ENCODE data around the gene AK9.

Gene AK9

GRCh38 chr6:109503327-109504224, 187.4 kb downstream of the AK9 start:
- Histone ChIP-seq H3K4me1 (ENCODE audit: insufficient read depth, low read length, severe bottlenecking) (no peaks in the 10 kb centered on the region), H3K4me3 (ENCODE audit: low read depth, low read length, poor library complexity, severe bottlenecking) (no peak overlapping the region), H4K20me1 (ENCODE audit: insufficient read depth, low read length) (no peaks in the 10 kb centered on the region), H3K36me3 (ENCODE audit: insufficient read depth, low read length) (no peaks in the 10 kb centered on the region), H2AFZ (ENCODE audit: low read length) (no peak overlapping the region), H3K9ac (ENCODE audit: low read length) (no peak overlapping the region), H3K4me2 (ENCODE audit: low read length) (no peak overlapping the region), H3K27ac (ENCODE audit: low read depth, low read length, poor library complexity, severe bottlenecking) (no peak overlapping the region), H3K27me3 (ENCODE audit: insufficient read depth, low read length) (no peaks in the 10 kb centered on the region), H3K9me3 (ENCODE audit: low read length) (no peaks in the 10 kb centered on the region), H3K79me2 (ENCODE audit: insufficient read depth, low read length) (no peaks in the 10 kb centered on the region), H3K9me2 (ENCODE audit: low read depth, low read length) (no peaks in the 10 kb centered on the region), H3F3A (ENCODE audit: insufficient read depth, low read length) (no peaks in the 10 kb centered on the region)
- TF ChIP-seq, protein P1, sequence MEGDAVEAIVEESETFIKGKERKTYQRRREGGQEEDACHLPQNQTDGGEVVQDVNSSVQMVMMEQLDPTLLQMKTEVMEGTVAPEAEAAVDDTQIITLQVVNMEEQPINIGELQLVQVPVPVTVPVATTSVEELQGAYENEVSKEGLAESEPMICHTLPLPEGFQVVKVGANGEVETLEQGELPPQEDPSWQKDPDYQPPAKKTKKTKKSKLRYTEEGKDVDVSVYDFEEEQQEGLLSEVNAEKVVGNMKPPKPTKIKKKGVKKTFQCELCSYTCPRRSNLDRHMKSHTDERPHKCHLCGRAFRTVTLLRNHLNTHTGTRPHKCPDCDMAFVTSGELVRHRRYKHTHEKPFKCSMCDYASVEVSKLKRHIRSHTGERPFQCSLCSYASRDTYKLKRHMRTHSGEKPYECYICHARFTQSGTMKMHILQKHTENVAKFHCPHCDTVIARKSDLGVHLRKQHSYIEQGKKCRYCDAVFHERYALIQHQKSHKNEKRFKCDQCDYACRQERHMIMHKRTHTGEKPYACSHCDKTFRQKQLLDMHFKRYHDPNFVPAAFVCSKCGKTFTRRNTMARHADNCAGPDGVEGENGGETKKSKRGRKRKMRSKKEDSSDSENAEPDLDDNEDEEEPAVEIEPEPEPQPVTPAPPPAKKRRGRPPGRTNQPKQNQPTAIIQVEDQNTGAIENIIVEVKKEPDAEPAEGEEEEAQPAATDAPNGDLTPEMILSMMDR (IDR thresholded peaks at IDR 0.05; ENCODE audit: low read length), result no peak
- TF ChIP-seq EZH2 (IDR thresholded peaks at IDR 0.05; ENCODE audit: borderline replicate concordance, low read length), result no peak

GRCh38 chr6:109498936-109499335, 192.1 kb downstream of the AK9 start:
- no peaks in the 10 kb centered on the region for H3K4me1 ChIP-seq (ENCODE audit: insufficient read depth, low read length, severe bottlenecking)
- H3K9me3 ChIP-seq (ENCODE audit: low read length), result no peaks in the 10 kb centered on the region
- no peaks in the 10 kb centered on the region for H4K20me1 ChIP-seq (ENCODE audit: insufficient read depth, low read length)
- no peaks in the 10 kb centered on the region for H3F3A ChIP-seq (ENCODE audit: insufficient read depth, low read length)
- no peak overlapping the region for H3K9ac ChIP-seq (ENCODE audit: low read length)
- H3K27ac ChIP-seq (ENCODE audit: low read depth, low read length, poor library complexity, severe bottlenecking), result no peak overlapping the region
- TF ChIP-seq, protein P1 (IDR thresholded peaks at IDR 0.05; ENCODE audit: low read length), result no peak
- TF ChIP-seq EZH2 (IDR thresholded peaks at IDR 0.05; ENCODE audit: borderline replicate concordance, low read length), result no peak
- H3K4me3 ChIP-seq (ENCODE audit: low read depth, low read length, poor library complexity, severe bottlenecking), result no peak overlapping the region
- no peaks in the 10 kb centered on the region for H3K36me3 ChIP-seq (ENCODE audit: insufficient read depth, low read length)
- no peak overlapping the region for H3K4me2 ChIP-seq (ENCODE audit: low read length)
- H3K27me3 ChIP-seq (ENCODE audit: insufficient read depth, low read length), result no peaks in the 10 kb centered on the region
- H2AFZ ChIP-seq (ENCODE audit: low read length), result no peak overlapping the region
- no peaks in the 10 kb centered on the region for H3K9me2 ChIP-seq (ENCODE audit: low read depth, low read length)
- no peaks in the 10 kb centered on the region for H3K79me2 ChIP-seq (ENCODE audit: insufficient read depth, low read length)

DNA sequence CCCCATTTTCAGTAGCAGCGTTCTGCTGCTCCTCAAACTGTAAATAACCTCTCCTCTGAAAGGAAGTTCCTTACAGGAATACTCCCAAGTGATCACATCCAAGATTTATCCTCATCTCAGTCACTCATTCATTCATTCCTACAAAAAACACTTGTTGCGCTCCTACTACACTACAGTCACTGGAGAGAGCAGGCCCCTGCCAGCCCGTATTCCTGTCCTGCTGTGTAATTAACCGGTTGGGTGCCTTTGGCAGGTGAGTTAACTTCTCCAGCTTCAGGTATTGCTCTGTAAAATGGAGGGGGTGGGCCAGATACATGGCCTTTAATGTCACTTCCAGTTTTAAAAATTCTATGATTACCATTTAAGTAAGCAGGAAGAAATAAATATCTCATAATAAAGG, 192.9 kb downstream of the AK9 start:
- Histone ChIP-seq H3F3A (ENCODE audit: insufficient read depth, low read length) (no peaks in the 10 kb centered on the region), H3K4me3 (ENCODE audit: low read depth, low read length, poor library complexity, severe bottlenecking) (no peak overlapping the region), H2AFZ (ENCODE audit: low read length) (no peak overlapping the region), H3K4me2 (ENCODE audit: low read length) (no peak overlapping the region), H4K20me1 (ENCODE audit: insufficient read depth, low read length) (no peaks in the 10 kb centered on the region), H3K27me3 (ENCODE audit: insufficient read depth, low read length) (no peaks in the 10 kb centered on the region), H3K36me3 (ENCODE audit: insufficient read depth, low read length) (no peaks in the 10 kb centered on the region), H3K9me3 (ENCODE audit: low read length) (no peaks in the 10 kb centered on the region), H3K79me2 (ENCODE audit: insufficient read depth, low read length) (no peaks in the 10 kb centered on the region), H3K9me2 (ENCODE audit: low read depth, low read length) (no peaks in the 10 kb centered on the region), H3K9ac (ENCODE audit: low read length) (no peak overlapping the region), H3K4me1 (ENCODE audit: insufficient read depth, low read length, severe bottlenecking) (no peaks in the 10 kb centered on the region), H3K27ac (ENCODE audit: low read depth, low read length, poor library complexity, severe bottlenecking) (no peak overlapping the region)
- TF ChIP-seq EZH2 (IDR thresholded peaks at IDR 0.05; ENCODE audit: borderline replicate concordance, low read length), result no peak
- TF ChIP-seq, protein P1 (IDR thresholded peaks at IDR 0.05; ENCODE audit: low read length), result no peak
